ENCODE measurements around the gene MGAT3. TPM values are rescaled to one million over a fixed set of nuclear protein-coding genes. Genes with fewer than 3 reads are reported as not detected.

Gene MGAT3
- total and polyA plus RNA-seq, 2 of the 8 experiments (the other 6 are each of a cell fraction or from before 2014, with no cell fraction given), result 4.3 to 9.2 TPM

DNA sequence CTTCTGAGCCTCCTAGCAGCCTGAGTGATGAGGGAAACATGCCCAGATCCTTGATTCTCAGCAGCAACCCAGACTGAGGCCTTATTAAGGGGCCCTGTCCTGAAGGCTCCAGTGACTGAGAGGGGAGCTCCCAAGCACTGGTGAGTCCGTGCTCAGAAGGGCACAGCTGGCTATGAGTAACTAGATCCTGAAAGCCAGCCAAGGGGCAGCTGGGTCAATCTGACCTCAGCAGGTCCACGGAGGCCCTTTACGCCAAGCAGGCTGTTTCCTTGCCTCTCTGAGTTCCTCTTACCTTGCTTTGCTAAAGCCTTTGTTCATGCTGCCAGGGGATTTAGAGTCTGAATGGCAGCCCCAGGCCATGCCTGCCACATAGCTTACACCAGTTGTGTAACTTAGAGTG, 26.0 kb downstream of the MGAT3 start:
- FAIRE-seq (no peak), DNase-seq (ENCODE audit: low read depth in 1 of 2, low spot score in 2 of 2) (no peak)
- no peak overlapping the region for H3K9ac ChIP-seq (replicated peaks in 1 of 4; ENCODE audit: extremely low read depth in 1 of 4, low read depth in 3 of 4, low read length in 3 of 4)
- H3K23me2 ChIP-seq (ENCODE audit: low read depth, low read length), result no peaks in the 10 kb centered on the region
- no peak overlapping the region for H3K14ac ChIP-seq (ENCODE audit: insufficient read length)
- POLR2A ChIA-PET (ENCODE audit: partially characterized antibody), result interaction anchor here (1.1 to 2.3 kb wide), 4 partner anchors 16 to 171 kb away, joined by 3 to 9 read pairs (median 4); partner anchors contain the start of gene RPS19BP1
- H3K79me1 ChIP-seq (ENCODE audit: low read depth, low read length), result no peaks in the 10 kb centered on the region; the same call in none of the 2 replicates
- H2BK15ac ChIP-seq (ENCODE audit: low read length), result no peak overlapping the region
- peaks cover 9 to 16% of the 10 kb centered on the region in 2 experiments for H4K20me1 ChIP-seq (replicated peaks in 1 of 2; ENCODE audit: control insufficient read depth in 1 of 2, insufficient read depth in 2 of 2, low read length in 2 of 2)
- no peak overlapping the region for H3K4me3 ChIP-seq (ENCODE audit: extremely low read depth in 1 of 4, insufficient read depth in 2 of 4, low read depth in 3 of 4, low read length in 4 of 4)
- H4K8ac ChIP-seq (ENCODE audit: extremely low read depth, insufficient read depth, low read length), result no peak overlapping the region
- TF ChIP-seq YY1 (IDR thresholded peaks at IDR 0.05; ENCODE audit: low read depth, low read length) (no peak), RFX5 (IDR thresholded peaks at IDR 0.05; ENCODE audit: borderline replicate concordance, low read depth, low read length) (no peak), SIRT6 (IDR thresholded peaks at IDR 0.05; ENCODE audit: low read length) (no peak), JUND (IDR thresholded peaks at IDR 0.05; ENCODE audit: low read length) (no peak)
- TF ChIP-seq, protein P1, sequence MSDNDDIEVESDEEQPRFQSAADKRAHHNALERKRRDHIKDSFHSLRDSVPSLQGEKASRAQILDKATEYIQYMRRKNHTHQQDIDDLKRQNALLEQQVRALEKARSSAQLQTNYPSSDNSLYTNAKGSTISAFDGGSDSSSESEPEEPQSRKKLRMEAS (IDR thresholded peaks at IDR 0.05), result no peak
- H3K4me2 ChIP-seq (ENCODE audit: insufficient read depth in 1 of 2, low read depth in 2 of 2, low read length in 2 of 2), result no peak overlapping the region
- H4K91ac ChIP-seq (replicated peaks; ENCODE audit: insufficient read length, low read length), result no peak overlapping the region
- no peaks in the 10 kb centered on the region for H3K9me3 ChIP-seq (ENCODE audit: insufficient read depth in 2 of 2, low read depth in 1 of 2, low read length in 1 of 2)
- H3K4ac ChIP-seq (replicated peaks; ENCODE audit: insufficient read length, low read depth, low read length), result no peak overlapping the region
- H3K36me3 ChIP-seq (ENCODE audit: control insufficient read depth in 2 of 4, insufficient read depth in 4 of 4, low read length in 3 of 4), result no peaks in the 10 kb centered on the region
- 97% methylated on average over 3 of the region's 3 CpGs; no CpG with 5 or more reads in 1 of the 2 experiments for WGBS, 2 experiments (ENCODE audit: extremely low coverage in 1 of 2, insufficient coverage in 1 of 2, insufficient read length in 1 of 2, insufficient replicate concordance in 2 of 2, low coverage in 1 of 2, low lambda C conversion rate in 2 of 2, missing lambda C conversion rate in 1 of 2)
- H3K56ac ChIP-seq (replicated peaks; ENCODE audit: insufficient read length, low read depth, low read length), result no peak overlapping the region
- H2AK5ac ChIP-seq (ENCODE audit: low read depth, low read length), result no peak overlapping the region
- no peak overlapping the region for H3K23ac ChIP-seq (ENCODE audit: insufficient read length)
- no peak overlapping the region for H2BK20ac ChIP-seq (ENCODE audit: low read length)
- H4K5ac ChIP-seq (ENCODE audit: insufficient read length, low read depth, low read length), result no peak overlapping the region
- no peak overlapping the region for H3K27ac ChIP-seq (ENCODE audit: low read depth, low read length)
- H3K79me2 ChIP-seq (ENCODE audit: control insufficient read depth in 1 of 2, insufficient read depth in 2 of 2, low read length in 2 of 2), result no peaks in the 10 kb centered on the region
- no peak overlapping the region for H2BK12ac ChIP-seq (ENCODE audit: low read depth, low read length)
- no peaks in the 10 kb centered on the region for H3K4me1 ChIP-seq (replicated peaks in 1 of 4; ENCODE audit: control insufficient read depth in 3 of 4, insufficient read depth in 4 of 4, low read length in 3 of 4)
- H2BK120ac ChIP-seq (replicated peaks; ENCODE audit: low read depth, low read length), result no peak overlapping the region
- no peak overlapping the region for H3K18ac ChIP-seq (ENCODE audit: extremely low read depth, low read length)
- no peak overlapping the region for H2AFZ ChIP-seq (ENCODE audit: low read length)
- no peak overlapping the region for H2BK5ac ChIP-seq (ENCODE audit: low read depth, low read length)
- CTCF ChIA-PET (ENCODE audit: partially characterized antibody), result interaction anchor here (0.6 to 11.1 kb wide), 12 partner anchors 7 to 151 kb away, joined by 3 to 120 read pairs (median 4); no protein-coding TSS in a partner anchor
- no peaks in the 10 kb centered on the region; a peak in 1 of 7 replicates for H3K27me3 ChIP-seq (replicated peaks in 1 of 4; ENCODE audit: control insufficient read depth in 3 of 4, extremely low read depth in 1 of 4, insufficient read depth in 3 of 4, low read length in 3 of 4)

Data from H1 (cell line).